ENCODE measurements around the gene LRRTM3.

The LRRTM3 gene

DNA sequence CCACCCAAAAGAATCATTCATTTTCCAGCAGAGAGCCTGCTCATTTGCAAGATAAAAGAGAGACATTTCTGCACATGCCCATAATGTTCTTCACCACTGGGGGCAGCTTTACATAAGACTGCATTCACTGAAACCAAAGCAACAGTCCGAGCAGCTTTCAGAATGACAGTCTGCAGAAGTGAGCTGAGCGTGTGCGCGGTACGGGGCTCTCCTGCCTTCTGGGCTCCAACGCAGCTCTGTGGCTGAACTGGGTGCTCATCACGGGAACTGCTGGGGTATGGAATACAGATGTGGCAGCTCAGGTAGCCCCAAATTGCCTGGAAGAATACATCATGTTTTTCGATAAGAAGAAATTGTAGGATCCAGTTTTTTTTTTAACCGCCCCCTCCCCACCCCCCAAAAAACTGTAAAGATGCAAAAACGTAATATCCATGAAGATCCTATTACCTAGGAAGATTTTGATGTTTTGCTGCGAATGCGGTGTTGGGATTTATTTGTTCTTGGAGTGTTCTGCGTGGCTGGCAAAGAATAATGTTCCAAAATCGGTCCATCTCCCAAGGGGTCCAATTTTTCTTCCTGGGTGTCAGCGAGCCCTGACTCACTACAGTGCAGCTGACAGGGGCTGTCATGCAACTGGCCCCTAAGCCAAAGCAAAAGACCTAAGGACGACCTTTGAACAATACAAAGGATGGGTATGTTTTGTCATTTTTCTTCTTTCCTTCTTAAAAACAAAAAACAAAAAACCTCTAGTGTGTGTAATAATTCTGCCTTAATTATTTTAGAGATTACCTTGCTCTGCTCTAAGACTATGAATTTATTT is at the start of gene LRRTM3:
LRRTM3 (plus strand) TSS at position 141 of the 820 bp plus-strand sequence.
- Mint-ChIP-seq H3K27me3 (peaks cover 32% of the 10 kb centered on the region), H3K36me3 (no peaks in the 10 kb centered on the region), H3K9me3 (ENCODE audit: low read depth) (no peaks in the 10 kb centered on the region), H3K4me1 (ENCODE audit: low read depth) (peaks cover 3% of the 10 kb centered on the region), H3K27ac (no peak within 1 kb of the TSS), H3K4me3 (no peak within 1 kb of the TSS)

DNA sequence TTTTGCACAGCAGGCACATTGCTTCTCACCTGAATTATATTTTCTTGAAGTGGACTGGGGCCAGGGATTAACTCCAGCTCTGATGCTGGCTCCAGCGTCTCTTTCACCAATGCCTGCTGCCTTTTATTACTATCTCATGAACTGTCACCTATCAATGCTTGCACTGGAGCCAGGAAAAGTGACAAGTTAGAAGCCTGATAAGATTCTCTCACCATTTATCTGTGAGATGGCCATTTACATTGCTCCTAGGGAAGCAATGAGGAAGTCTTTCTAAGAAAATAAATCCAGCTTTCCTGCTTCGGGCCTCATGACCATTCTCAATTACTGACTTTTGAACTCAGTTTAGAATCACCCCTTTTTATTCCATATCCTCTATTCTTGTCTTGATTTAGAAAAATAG is 48.5 kb upstream of the LRRTM3 start:
- Mint-ChIP-seq H3K27ac (no peak overlapping the region), H3K4me1 (ENCODE audit: low read depth) (no peaks in the 10 kb centered on the region), H3K4me3 (no peak overlapping the region), H3K9me3 (ENCODE audit: low read depth) (no peaks in the 10 kb centered on the region), H3K36me3 (no peaks in the 10 kb centered on the region), H3K27me3 (peaks cover 1% of the 10 kb centered on the region)

DNA sequence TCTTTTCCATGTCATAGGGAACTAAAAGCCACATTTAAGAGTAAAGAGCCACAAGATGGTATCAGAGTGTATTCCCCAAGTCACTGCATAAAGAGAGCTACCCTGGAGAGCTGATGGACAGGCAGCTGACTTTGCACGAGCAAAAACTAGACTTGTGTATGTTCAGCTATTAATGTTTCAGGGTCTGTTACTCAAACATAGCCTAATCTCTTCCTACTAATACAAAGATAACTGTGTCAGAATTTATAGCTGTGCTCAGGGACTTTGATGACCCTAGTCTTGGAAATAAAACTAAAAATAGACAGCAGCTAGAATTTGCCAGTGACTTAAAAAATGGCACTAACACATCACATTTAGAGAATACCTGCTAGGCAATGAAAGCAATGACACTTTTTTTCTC is 45.5 kb upstream of the LRRTM3 start:
- Mint-ChIP-seq H3K4me3 (no peak overlapping the region), H3K9me3 (ENCODE audit: low read depth) (no peaks in the 10 kb centered on the region), H3K27ac (no peak overlapping the region), H3K4me1 (ENCODE audit: low read depth) (no peaks in the 10 kb centered on the region), H3K36me3 (no peaks in the 10 kb centered on the region), H3K27me3 (peaks cover 1% of the 10 kb centered on the region)

DNA sequence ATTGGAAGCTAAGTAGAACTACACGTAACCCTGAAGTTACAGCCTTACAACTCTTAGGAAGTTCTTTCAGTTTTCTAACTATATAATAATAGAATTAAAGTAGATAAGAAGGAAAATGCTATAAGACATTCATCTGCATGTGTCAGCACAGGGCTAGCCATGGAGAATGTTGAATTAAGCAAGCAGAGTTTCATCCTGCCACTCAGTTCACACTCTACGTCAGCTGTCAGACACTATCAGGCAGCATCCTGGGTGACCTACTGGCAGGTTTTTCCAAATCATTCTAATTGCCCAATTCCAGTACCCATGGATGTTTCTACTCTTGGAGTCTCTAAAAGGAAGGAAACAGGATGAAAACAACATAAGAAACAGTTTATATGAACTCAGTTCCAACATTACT is 45.0 kb upstream of the LRRTM3 start:
- H3K4me1 Mint-ChIP-seq (ENCODE audit: low read depth): no peaks in the 10 kb centered on the region
- H3K36me3 Mint-ChIP-seq: no peaks in the 10 kb centered on the region
- H3K4me3 Mint-ChIP-seq: no peak overlapping the region
- no peak overlapping the region for H3K27ac Mint-ChIP-seq
- peaks cover 1% of the 10 kb centered on the region for H3K27me3 Mint-ChIP-seq
- H3K9me3 Mint-ChIP-seq (ENCODE audit: low read depth): peaks cover 2% of the 10 kb centered on the region

DNA sequence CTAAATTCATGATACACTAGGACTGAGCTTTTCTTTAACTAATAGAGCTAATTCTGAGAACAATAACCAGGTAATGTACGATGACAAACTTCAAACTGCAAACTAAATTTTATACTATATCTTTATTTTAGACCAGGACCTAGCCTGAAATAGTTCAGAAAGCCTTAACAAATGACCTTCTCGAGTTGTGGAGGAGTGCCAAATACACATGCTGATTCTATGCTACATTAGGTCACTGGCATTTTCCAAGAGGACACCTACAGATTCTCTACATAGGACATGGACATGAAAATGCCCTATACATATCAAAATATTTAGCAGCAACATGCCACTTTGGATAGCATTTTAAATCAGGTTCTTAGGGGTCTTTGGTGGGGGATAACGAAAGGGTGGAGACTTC is 44.0 kb upstream of the LRRTM3 start:
- H3K9me3 Mint-ChIP-seq (ENCODE audit: low read depth): peaks cover 6% of the 10 kb centered on the region
- H3K27me3 Mint-ChIP-seq: peaks cover 1% of the 10 kb centered on the region
- H3K4me1 Mint-ChIP-seq (ENCODE audit: low read depth): no peaks in the 10 kb centered on the region
- no peak overlapping the region for H3K4me3 Mint-ChIP-seq
- H3K27ac Mint-ChIP-seq: no peak overlapping the region
- H3K36me3 Mint-ChIP-seq: no peaks in the 10 kb centered on the region

DNA sequence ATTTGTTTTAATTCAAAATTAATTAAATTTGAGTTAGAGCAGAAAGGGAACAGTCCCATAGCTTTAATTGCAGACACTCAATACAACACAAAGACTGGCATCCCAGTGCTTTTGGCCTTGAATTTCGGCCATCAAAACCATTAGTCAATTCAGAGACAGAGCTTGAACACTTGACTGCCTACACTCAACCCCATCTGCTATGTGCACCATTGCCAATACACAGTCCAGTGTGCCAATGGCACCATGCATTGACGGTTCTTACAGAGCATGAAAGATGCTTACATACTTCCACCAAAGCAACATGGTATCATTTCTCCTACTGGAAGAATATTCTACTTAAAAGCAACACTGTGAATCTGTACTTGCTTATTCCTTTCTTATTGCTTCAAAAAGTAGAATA is 43.6 kb upstream of the LRRTM3 start:
- Mint-ChIP-seq H3K36me3 (no peaks in the 10 kb centered on the region), H3K9me3 (ENCODE audit: low read depth) (peaks cover 6% of the 10 kb centered on the region), H3K27ac (no peak overlapping the region), H3K4me1 (ENCODE audit: low read depth) (no peaks in the 10 kb centered on the region), H3K4me3 (no peak overlapping the region), H3K27me3 (peaks cover 1% of the 10 kb centered on the region)

DNA sequence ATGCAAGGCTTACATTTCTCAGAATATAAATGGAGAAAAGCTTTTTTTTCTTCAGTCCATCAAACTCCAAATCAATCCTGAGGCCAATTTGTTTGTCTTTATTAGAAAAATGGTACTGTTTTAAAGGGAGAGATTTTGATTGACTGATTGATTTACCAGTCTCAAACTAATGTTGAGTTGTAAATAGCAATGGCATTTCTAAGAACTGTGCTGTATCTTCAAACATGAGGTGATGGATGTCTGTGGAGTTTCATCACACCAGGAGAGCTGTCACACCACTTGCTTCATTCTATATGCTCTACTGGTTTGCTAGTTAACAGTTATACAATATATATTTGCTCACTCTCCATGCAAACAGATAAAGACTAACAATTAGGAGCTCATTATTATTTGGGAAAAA is 39.0 kb upstream of the LRRTM3 start:
- no peak overlapping the region for H3K27ac Mint-ChIP-seq
- peaks cover 6% of the 10 kb centered on the region for H3K9me3 Mint-ChIP-seq (ENCODE audit: low read depth)
- no peaks in the 10 kb centered on the region for H3K27me3 Mint-ChIP-seq
- H3K4me1 Mint-ChIP-seq (ENCODE audit: low read depth): no peaks in the 10 kb centered on the region
- no peaks in the 10 kb centered on the region for H3K36me3 Mint-ChIP-seq
- H3K4me3 Mint-ChIP-seq: no peak overlapping the region

DNA sequence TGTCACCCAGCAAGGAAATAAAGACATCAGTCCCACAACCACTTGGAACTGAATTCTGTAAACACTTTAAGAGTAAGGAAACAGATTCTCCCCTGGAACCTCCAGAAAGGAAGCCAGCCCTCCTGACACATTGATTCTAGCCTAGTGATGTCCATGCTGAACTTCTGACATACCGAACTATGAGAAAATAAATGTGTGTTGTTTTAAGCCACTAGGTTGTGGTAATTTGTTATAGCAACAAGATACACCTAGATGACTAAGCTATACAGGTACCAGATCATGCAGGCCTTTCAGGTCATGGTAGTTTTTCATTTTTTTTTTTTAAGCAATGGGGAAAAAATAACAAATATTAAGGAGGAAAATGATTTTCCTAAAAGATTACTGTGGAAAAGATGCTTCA is 37.6 kb upstream of the LRRTM3 start:
- Mint-ChIP-seq H3K4me3 (no peak overlapping the region), H3K27ac (no peak overlapping the region), H3K27me3 (no peaks in the 10 kb centered on the region), H3K36me3 (no peaks in the 10 kb centered on the region), H3K9me3 (ENCODE audit: low read depth) (peaks cover 6% of the 10 kb centered on the region), H3K4me1 (ENCODE audit: low read depth) (no peaks in the 10 kb centered on the region)

DNA sequence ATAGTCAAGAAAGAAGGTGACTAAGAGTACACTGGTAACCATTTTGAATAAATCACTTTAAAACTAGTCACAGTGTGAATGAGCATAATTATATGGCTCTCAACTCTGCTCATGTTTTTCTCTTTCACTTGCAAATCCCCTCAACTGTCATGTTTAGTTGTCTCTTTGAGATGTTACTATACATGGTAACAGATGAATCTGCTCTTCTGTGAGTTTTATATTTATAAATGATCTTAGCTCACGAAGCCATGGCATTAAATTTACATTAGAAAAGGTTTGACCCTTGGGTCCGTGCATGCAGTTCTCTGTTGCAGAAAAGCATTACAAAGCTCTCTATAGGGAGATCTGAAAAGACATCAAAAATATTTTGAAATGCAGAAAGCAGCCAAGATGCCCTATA is 33.0 kb upstream of the LRRTM3 start:
- Mint-ChIP-seq H3K27ac (no peak overlapping the region), H3K4me1 (ENCODE audit: low read depth) (no peaks in the 10 kb centered on the region), H3K27me3 (no peaks in the 10 kb centered on the region), H3K4me3 (no peak overlapping the region), H3K9me3 (ENCODE audit: low read depth) (no peaks in the 10 kb centered on the region), H3K36me3 (no peaks in the 10 kb centered on the region)

DNA sequence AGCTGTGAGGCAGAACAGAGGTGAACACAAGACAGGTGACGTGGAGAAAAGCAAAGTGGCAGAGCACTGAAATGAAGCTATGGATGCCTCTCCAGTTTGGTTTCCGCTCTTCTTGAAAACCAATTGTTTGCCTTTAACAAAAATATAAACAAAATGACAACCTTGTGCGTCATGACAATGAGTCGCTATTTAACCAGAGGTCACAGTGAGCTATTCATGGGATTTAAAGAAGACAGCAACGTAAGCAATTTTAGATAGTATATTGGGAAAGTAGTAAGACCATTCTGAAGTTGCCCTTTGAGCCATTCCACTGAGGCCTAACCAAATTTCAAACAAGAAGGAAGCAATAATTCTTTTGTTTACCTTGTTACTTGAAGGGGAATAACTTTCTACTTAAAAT is 15.2 kb upstream of the LRRTM3 start:
- Mint-ChIP-seq H3K4me1 (ENCODE audit: low read depth) (no peaks in the 10 kb centered on the region), H3K27ac (no peak overlapping the region), H3K36me3 (no peaks in the 10 kb centered on the region), H3K27me3 (no peaks in the 10 kb centered on the region), H3K4me3 (no peak overlapping the region), H3K9me3 (ENCODE audit: low read depth) (peaks cover 4% of the 10 kb centered on the region)

DNA sequence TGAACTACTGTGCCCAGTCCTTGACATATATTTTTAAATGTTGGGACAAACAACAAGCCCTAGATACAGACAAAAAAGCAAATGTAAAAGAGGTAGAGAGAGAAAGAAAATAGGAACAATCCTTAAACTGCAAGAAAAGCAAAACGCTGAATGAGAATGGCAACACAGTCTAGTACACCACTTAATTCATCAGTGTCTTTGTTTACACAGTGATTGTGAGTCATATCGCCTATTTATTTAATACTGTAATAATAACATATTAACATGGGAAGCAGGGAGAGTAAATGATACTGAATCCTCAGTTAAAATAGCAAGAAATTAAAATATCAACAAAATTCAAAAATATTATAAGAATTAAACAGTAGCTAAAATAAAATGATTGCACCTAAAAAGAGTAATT is 9.8 kb upstream of the LRRTM3 start:
- H3K4me1 Mint-ChIP-seq (ENCODE audit: low read depth): no peaks in the 10 kb centered on the region
- H3K4me3 Mint-ChIP-seq: no peak overlapping the region
- no peaks in the 10 kb centered on the region for H3K9me3 Mint-ChIP-seq (ENCODE audit: low read depth)
- H3K27me3 Mint-ChIP-seq: no peaks in the 10 kb centered on the region
- H3K27ac Mint-ChIP-seq: no peak overlapping the region
- H3K36me3 Mint-ChIP-seq: no peaks in the 10 kb centered on the region

DNA sequence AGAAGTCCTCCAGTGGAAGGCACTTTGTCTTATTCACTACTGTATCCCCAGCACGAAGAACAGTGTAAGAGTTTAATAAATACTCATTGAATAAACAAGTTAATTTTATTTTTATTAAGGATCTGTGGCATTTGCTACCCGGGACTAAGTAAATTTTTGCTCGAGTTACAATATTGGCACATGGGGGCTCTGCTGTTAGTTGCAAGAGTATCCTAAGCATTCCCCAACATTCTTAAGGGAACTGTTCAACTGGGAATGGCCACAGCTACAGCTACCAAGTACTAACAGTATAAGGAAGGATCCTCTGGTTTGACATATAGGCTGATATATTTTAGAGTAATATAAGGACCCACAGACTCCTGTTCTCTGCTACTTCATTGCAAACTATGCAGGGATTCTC is 8.7 kb upstream of the LRRTM3 start:
- no peaks in the 10 kb centered on the region for H3K4me1 Mint-ChIP-seq (ENCODE audit: low read depth)
- no peak overlapping the region for H3K27ac Mint-ChIP-seq
- no peaks in the 10 kb centered on the region for H3K27me3 Mint-ChIP-seq
- H3K36me3 Mint-ChIP-seq: no peaks in the 10 kb centered on the region
- no peak overlapping the region for H3K4me3 Mint-ChIP-seq
- H3K9me3 Mint-ChIP-seq (ENCODE audit: low read depth): no peaks in the 10 kb centered on the region

DNA sequence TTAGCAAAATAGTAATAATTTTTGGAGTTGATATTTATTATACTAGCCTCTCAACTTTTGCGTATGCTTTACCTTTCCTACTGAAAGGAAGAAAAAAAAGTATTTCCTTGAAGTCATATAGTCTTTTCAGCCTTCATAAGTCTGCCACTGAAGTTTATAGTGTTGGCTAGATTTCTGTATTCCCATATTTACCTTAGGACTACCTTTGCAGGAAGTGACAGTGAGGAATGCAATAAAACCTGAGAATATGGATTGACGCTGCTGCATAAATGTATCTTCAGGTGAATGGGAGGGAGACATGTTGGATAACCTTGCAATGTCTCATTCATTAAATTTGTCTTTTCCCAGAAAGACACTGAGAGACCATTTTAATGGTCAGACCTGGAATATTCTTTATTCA is 6.6 kb upstream of the LRRTM3 start:
- Mint-ChIP-seq H3K27me3 (peaks cover 3% of the 10 kb centered on the region), H3K9me3 (ENCODE audit: low read depth) (no peaks in the 10 kb centered on the region), H3K4me3 (no peak overlapping the region), H3K4me1 (ENCODE audit: low read depth) (no peaks in the 10 kb centered on the region), H3K27ac (no peak overlapping the region), H3K36me3 (no peaks in the 10 kb centered on the region)

DNA sequence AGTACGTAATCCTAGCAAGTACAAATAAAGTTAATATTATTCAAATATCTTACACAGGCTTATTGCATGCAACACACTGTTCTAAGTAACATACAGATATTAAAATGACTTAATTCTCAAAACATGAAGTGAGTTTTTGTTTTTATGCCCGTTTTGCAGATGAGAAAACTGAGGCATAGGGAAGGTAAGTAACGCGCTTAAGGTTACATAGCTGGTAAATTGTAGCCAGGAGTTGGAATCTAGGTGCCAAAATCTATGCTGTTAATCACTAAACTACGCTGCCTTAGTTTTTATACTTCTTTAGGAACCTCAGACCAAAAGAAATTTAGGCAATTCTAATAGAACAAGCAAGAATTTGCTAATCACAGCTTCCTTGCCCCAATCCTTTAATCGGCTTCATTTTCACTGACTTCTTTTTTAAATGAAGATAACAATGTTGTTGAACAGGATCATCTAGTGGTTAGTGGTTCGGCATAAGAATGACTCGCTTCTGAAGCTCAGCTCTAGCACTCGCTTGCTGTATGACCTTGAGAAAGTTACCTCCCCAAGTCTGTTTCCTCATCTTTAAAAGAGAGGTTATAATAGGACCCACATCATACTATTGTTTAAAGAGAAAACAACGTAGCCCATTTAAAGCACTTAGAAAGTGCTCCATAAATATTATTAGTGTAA is 1.0 kb upstream of the LRRTM3 start:
- no peak overlapping the region for H3K4me3 Mint-ChIP-seq
- no peaks in the 10 kb centered on the region for H3K9me3 Mint-ChIP-seq (ENCODE audit: low read depth)

DNA sequence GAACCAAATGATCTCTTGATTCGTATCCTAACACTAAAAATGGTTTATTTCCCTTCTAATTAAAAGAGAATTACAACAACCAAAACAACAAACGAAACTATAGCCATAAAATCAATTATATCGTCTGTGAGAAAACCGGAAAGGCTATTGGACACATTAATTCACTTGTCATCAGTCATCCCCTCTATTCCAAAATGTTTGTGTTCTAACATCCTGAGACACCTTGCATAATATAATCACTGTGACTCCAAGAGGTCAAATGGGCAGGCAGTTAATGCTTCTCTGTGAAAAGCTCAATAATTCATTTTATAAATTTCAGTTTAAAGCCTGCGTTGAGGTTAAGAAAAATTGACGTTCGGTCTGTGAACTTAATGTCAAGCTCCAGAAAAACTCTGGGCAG is 463 bp upstream of the LRRTM3 start:
- Mint-ChIP-seq H3K36me3 (no peaks in the 10 kb centered on the region), H3K27ac (no peak overlapping the region), H3K4me3 (no peak overlapping the region), H3K9me3 (ENCODE audit: low read depth) (no peaks in the 10 kb centered on the region), H3K27me3 (peaks cover 28% of the 10 kb centered on the region), H3K4me1 (ENCODE audit: low read depth) (peaks cover 3% of the 10 kb centered on the region)

More for the DNA sequence above, 1.0 kb upstream of the LRRTM3 start:
- no peaks in the 10 kb centered on the region for H3K36me3 Mint-ChIP-seq
- peaks cover 3% of the 10 kb centered on the region for H3K4me1 Mint-ChIP-seq (ENCODE audit: low read depth)
- no peak overlapping the region for H3K27ac Mint-ChIP-seq
- H3K27me3 Mint-ChIP-seq: peaks cover 28% of the 10 kb centered on the region

DNA sequence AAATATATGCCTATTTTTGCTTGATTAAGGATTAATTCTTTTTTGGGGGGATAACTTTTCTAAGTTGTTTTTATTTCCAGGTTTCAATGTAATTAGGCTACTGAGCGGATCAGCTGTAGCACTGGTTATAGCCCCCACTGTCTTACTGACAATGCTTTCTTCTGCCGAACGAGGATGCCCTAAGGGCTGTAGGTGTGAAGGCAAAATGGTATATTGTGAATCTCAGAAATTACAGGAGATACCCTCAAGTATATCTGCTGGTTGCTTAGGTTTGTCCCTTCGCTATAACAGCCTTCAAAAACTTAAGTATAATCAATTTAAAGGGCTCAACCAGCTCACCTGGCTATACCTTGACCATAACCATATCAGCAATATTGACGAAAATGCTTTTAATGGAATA is 1.0 kb downstream of the LRRTM3 start:
- Mint-ChIP-seq H3K36me3 (no peaks in the 10 kb centered on the region), H3K4me1 (ENCODE audit: low read depth) (peaks cover 3% of the 10 kb centered on the region), H3K27ac (no peak overlapping the region), H3K27me3 (peaks cover 34% of the 10 kb centered on the region), H3K4me3 (no peak overlapping the region), H3K9me3 (ENCODE audit: low read depth) (no peaks in the 10 kb centered on the region)
